Effector CD8-positive, alpha-beta T cell (primary cell): ENCODE measurements around the gene UTY.
A peak's percentile ranks its signal among the peaks of the same experiment; 100 is the strongest.

ENCODE experiments used
- DNase-seq: peaks from one replicate; lab custom pipeline; 2025; lab: John Stamatoyannopoulos, UW

UTY gene

GRCh38 chrY:13415556-13415955 is 64.3 kb downstream of the UTY start:
- no peak for DNase-seq

- no peak for DNase-seq
Measured at GRCh38 chrY:13398876-13399275, 81.0 kb downstream of the UTY start.

GRCh38 chrY:13381110-13381683 is 98.6 kb downstream of the UTY start:
- DNase-seq, result no peak

- no peak for DNase-seq
Measured at GRCh38 chrY:13370868-13371800, 108.7 kb downstream of the UTY start.

GRCh38 chrY:13370245-13370644 is 109.6 kb downstream of the UTY start:
- DNase-seq, result no peak

- DNase-seq, result no peak
Measured at GRCh38 chrY:13368513-13368845, 111.4 kb downstream of the UTY start.

- DNase-seq, result no peak
Measured at GRCh38 chrY:13363641-13364040, 116.2 kb downstream of the UTY start.

GRCh38 chrY:13362662-13363061 is 117.2 kb downstream of the UTY start:
- no peak for DNase-seq

- no peak for DNase-seq
Measured at GRCh38 chrY:13361656-13362636, 117.9 kb downstream of the UTY start.

GRCh38 chrY:13351443-13351842 is 128.4 kb downstream of the UTY start:
- DNase-seq, result no peak

- no peak for DNase-seq
Measured at GRCh38 chrY:13347106-13347505, 132.7 kb downstream of the UTY start.

GRCh38 chrY:13345549-13345948 is 134.3 kb downstream of the UTY start:
- no peak for DNase-seq

GRCh38 chrY:13343307-13343946 is 136.4 kb downstream of the UTY start:
- peak; percentile 1 for DNase-seq

- DNase-seq, result no peak
Measured at GRCh38 chrY:13339939-13340338, 139.9 kb downstream of the UTY start.

- DNase-seq, result no peak
Measured at GRCh38 chrY:13339381-13339780, 140.5 kb downstream of the UTY start.

- DNase-seq, result no peak
Measured at GRCh38 chrY:13338711-13339110, 141.1 kb downstream of the UTY start.

GRCh38 chrY:13337934-13338333 is 141.9 kb downstream of the UTY start:
- no peak for DNase-seq

- DNase-seq, result no peak
Measured at GRCh38 chrY:13333791-13334190, 146.0 kb downstream of the UTY start.

GRCh38 chrY:13330651-13331050 is 149.2 kb downstream of the UTY start:
- no peak for DNase-seq

- no peak for DNase-seq
Measured at GRCh38 chrY:13312966-13313365, 166.9 kb downstream of the UTY start.

GRCh38 chrY:13307959-13308358 is 171.9 kb downstream of the UTY start:
- no peak for DNase-seq

GRCh38 chrY:13300795-13301194 is 179.0 kb downstream of the UTY start:
- no peak for DNase-seq
